GM23248 (cell line): ENCODE measurements around the gene PSAP.

ENCODE experiments used
- EZH2 ChIP-seq: fragments of 200-600 bp; sonication (generic); IDR thresholded peaks from 2 replicates; pipeline ENCODE4 v1.6.1; 2018; ENCODE audit warnings: antibody characterized with exemption, mild to moderate bottlenecking; ENCODE audit not compliant: insufficient read depth, poor library complexity, severe bottlenecking
- EZH2phosphoT487 ChIP-seq: fragments of 200-600 bp; sonication (generic); IDR thresholded peaks from 2 replicates; pipeline ENCODE4 v1.6.1; 2018; ENCODE audit warnings: antibody characterized with exemption, moderate library complexity, mild to moderate bottlenecking, low read depth; ENCODE audit not compliant: insufficient read depth

- TF ChIP-seq EZH2 (no peak), EZH2phosphoT487 (no peak)
Measured at GRCh38 chr10:71824333-71824732, 26.7 kb downstream of the PSAP start.
